ENCODE data around the gene KANK3. TPM values are rescaled to one million over a fixed set of nuclear protein-coding genes. Genes with fewer than 3 reads are reported as not detected.

KANK3 gene
- total and polyA plus RNA-seq, 9 of the 15 experiments (the other 6 are each of a cell fraction or from before 2014, with no cell fraction given), result 0.03 to 0.40 (median 0.08) TPM; not detected in 6

DNA sequence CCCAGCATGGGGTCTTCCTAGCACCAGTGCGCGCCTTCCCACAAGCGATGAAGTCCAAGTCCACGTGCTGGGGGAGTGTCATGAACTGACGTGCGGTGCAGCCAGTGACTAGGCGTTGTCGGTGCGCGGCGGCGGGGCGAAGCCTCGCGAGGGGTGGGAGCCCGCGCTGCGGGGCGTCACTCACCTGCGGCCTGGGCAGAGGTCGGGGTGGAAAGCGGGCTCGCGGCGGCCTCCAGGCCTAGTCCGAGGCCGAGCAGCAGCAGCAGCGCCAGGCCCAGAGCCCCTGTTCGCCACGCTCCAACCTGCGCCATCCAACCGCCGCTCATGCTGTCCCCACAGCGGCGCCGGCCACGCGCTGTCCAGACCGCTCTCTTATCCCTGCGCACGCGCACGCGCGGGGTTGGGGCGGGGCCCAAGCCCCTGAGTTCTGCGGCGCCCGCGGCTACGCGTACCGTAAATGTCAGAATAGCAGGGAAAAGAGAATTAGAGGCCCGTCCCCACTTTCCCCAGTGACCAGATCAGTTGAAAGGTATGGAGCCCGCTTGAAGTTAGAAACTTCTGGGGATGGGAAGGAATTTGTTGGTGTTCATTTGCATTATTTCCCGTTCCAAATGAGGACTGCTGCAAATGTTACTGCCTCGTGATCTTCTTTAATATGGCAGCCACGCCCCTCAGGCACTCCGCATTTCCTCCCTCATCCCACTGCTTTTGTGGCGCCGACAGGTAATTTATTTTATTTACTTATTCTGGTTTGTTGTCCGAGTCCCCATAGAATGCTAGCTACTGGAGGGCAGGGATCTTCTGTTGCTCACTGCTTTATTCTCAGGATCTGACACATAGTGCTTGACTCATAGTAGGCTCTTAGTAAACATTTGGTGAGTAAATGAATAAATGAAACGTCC lies 34.8 kb downstream of the KANK3 start, which contains the start of gene CD320 (continued):
- TF ChIP-seq TAF1 (IDR thresholded peaks at IDR 0.05; ENCODE audit: control insufficient read depth, extremely low read depth, insufficient read depth, low read length, severe bottlenecking) (peak; percentile 49), CBX1 (IDR thresholded peaks at IDR 0.05; ENCODE audit: low read depth) (peak; percentile 74; the same call in 1 of the 2 replicates), MYC (IDR thresholded peaks at IDR 0.05; ENCODE audit: low read depth, low read length) (peak; percentile 96), MYC (CRISPR knock-in tag; IDR thresholded peaks at IDR 0.05; ENCODE audit: borderline replicate concordance, low read depth) (no peak), MCM3 (IDR thresholded peaks at IDR 0.05) (no peak), ZNF24 (IDR thresholded peaks at IDR 0.05) (no peak), ZNF449 (CRISPR knock-in tag; IDR thresholded peaks at IDR 0.05) (no peak), ZBTB1 (CRISPR knock-in tag; IDR thresholded peaks at IDR 0.05; ENCODE audit: borderline replicate concordance, low read depth) (peak; percentile 91), ZKSCAN8 (CRISPR knock-in tag; IDR thresholded peaks at IDR 0.05) (no peak), ZNF41 (CRISPR knock-in tag; conservative IDR thresholded peaks at IDR 0.05) (0 out of 2 replicates have a peak, but pooled peaks have one; percentile 50), FOSL1 (tag; conservative IDR thresholded peaks at IDR 0.05) (0 out of 2 replicates have a peak, but pooled peaks have one; percentile 37), ZNF76 (CRISPR knock-in tag; IDR thresholded peaks at IDR 0.05; ENCODE audit: borderline replicate concordance) (no peak), CSDE1 (IDR thresholded peaks at IDR 0.05) (no peak), ZBTB33 (CRISPR knock-in tag; IDR thresholded peaks at IDR 0.05) (peak; percentile 71), ELF2 (CRISPR knock-in tag; IDR thresholded peaks at IDR 0.05) (no peak), CXXC5 (CRISPR knock-in tag; IDR thresholded peaks at IDR 0.05) (peak; percentile 95)
- TF ChIP-seq, protein P1, sequence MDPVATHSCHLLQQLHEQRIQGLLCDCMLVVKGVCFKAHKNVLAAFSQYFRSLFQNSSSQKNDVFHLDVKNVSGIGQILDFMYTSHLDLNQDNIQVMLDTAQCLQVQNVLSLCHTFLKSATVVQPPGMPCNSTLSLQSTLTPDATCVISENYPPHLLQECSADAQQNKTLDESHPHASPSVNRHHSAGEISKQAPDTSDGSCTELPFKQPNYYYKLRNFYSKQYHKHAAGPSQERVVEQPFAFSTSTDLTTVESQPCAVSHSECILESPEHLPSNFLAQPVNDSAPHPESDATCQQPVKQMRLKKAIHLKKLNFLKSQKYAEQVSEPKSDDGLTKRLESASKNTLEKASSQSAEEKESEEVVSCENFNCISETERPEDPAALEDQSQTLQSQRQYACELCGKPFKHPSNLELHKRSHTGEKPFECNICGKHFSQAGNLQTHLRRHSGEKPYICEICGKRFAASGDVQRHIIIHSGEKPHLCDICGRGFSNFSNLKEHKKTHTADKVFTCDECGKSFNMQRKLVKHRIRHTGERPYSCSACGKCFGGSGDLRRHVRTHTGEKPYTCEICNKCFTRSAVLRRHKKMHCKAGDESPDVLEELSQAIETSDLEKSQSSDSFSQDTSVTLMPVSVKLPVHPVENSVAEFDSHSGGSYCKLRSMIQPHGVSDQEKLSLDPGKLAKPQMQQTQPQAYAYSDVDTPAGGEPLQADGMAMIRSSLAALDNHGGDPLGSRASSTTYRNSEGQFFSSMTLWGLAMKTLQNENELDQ (CRISPR knock-in tag; IDR thresholded peaks at IDR 0.05; ENCODE audit: borderline replicate concordance), result no peak
- TF ChIP-seq, protein P2, sequence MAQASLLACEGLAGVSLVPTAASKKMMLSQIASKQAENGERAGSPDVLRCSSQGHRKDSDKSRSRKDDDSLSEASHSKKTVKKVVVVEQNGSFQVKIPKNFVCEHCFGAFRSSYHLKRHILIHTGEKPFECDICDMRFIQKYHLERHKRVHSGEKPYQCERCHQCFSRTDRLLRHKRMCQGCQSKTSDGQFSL (CRISPR knock-in tag; IDR thresholded peaks at IDR 0.05), result peak; percentile 36; the same call in 1 of the 2 replicates
- TF ChIP-seq, protein P2 (tag; IDR thresholded peaks at IDR 0.05), result no peak

Measured in K562 (cell line).